Stomach (tissue), 9 donors: ENCODE results near the gene DMRTB1. TPM values are rescaled to one million over a fixed set of nuclear protein-coding genes. Genes with fewer than 3 reads are reported as not detected.

Experiments used
- DNase-seq, 2 donors: peaks; one replicate each; pipeline versions ENCODE4 v3.0.0 to v3.0.0-alpha.2; 2013 to 2019
- H3K27ac ChIP-seq, 5 donors: fragments of 200-600 bp in 4 of 5; sonication (generic) in 4 of 5; one replicate each; pipeline ENCODE4 v1.5.1; 2013 to 2019; ENCODE audit warnings: mild to moderate bottlenecking in 1 of 5, moderate library complexity in 1 of 5
- H3K27me3 ChIP-seq, 3 donors: fragments of 200-600 bp; sonication (generic); one replicate each; pipeline ENCODE4 v1.5.1; 2017 to 2019; ENCODE audit warnings: mixed run types in 1 of 3
- H3K36me3 ChIP-seq, 4 donors: fragments of 200-600 bp; sonication (generic); 1 replicate in 3 of 4; 2 replicates in 1 of 4; pipeline ENCODE4 v1.5.1; 2016 to 2019
- H3K4me1 ChIP-seq, 4 donors: fragments of 200-600 bp; sonication (generic); one replicate each; pipeline ENCODE4 v1.5.1; 2016 to 2019
- H3K4me3 ChIP-seq, 4 donors: fragments of 200-600 bp; sonication (generic) in 3 of 4; one replicate each; pipeline ENCODE4 v1.5.1; 2016 to 2019; ENCODE audit warnings: mild to moderate bottlenecking in 1 of 4
- H3K9me3 ChIP-seq, 4 donors: fragments of 200-600 bp; sonication (generic); one replicate each; pipeline ENCODE4 v1.5.1; 2016 to 2019
- EP300 ChIP-seq: sonication (generic); formaldehyde crosslinking; IDR thresholded peaks from one replicate; pipeline ENCODE4 v1.6.1; 2017; ENCODE audit warnings: antibody characterized with exemption
- POLR2A ChIP-seq, 4 donors: fragments of 450-650 bp; IDR thresholded peaks; one replicate each; pipeline ENCODE4 v1.6.1; 2016; ENCODE audit warnings: antibody characterized with exemption in 4 of 4, control low read depth in 2 of 4, mild to moderate bottlenecking in 1 of 4, moderate library complexity in 1 of 4
- POLR2AphosphoS5 ChIP-seq, 3 donors: sonication (generic); formaldehyde crosslinking; IDR thresholded peaks; one replicate each; pipeline ENCODE4 v1.6.1; 2016; ENCODE audit warnings: antibody characterized with exemption in 3 of 3
- WGBS, 5 donors: extraction: QIAGEN DNeasy Blood & Tissue Kit in 3 of 5; methylation state at CpG; one replicate each; pipeline versions ENCODE4 v1.1.5 to v1.1.7; 2013 to 2018; 5-methylcytosine and 5-hydroxymethylcytosine counted together
- intact Hi-C: fragments of 100-400 bp; cut with DNase I; formaldehyde crosslinking; loops from one replicate; pipeline ENCODE4 v1.15.1; 2023; ENCODE audit warnings: low total_unique reads
- polyA plus RNA-seq, 3 donors: library from polyadenylated mRNA; stranded (reverse); fragments of 200-250 nt; gene quantifications; one replicate each; pipeline ENCODE4 v1.2.3, GENCODE V29; 2013
- total RNA-seq, 5 donors: library from RNA; depleted of rRNA; stranded (reverse); fragments of >200 nt; gene quantifications; one replicate each; pipeline versions ENCODE4 v1.1.0 to v1.2.3, GENCODE V29; 2014 to 2016
- TF ChIP-seq, protein P1 (sequence below), 7 experiments: fragments of 450-650 bp in 4 of 7; fragments of 200-600 bp in 3 of 7; sonication (generic) in 3 of 7; IDR thresholded peaks; one replicate each; pipeline ENCODE4 v1.5.1; 2016 to 2019; ENCODE audit warnings: antibody characterized with exemption in 7 of 7, control low read depth in 2 of 7, mild to moderate bottlenecking in 1 of 7
- donor health status: healthy with polysubstance abuse.
- donor health status: Bipolar disorder and iron deficiency.
- donor health status: healthy.

DMRTB1 gene
- total and polyA plus RNA-seq, 8 donors, result not detected

DNA sequence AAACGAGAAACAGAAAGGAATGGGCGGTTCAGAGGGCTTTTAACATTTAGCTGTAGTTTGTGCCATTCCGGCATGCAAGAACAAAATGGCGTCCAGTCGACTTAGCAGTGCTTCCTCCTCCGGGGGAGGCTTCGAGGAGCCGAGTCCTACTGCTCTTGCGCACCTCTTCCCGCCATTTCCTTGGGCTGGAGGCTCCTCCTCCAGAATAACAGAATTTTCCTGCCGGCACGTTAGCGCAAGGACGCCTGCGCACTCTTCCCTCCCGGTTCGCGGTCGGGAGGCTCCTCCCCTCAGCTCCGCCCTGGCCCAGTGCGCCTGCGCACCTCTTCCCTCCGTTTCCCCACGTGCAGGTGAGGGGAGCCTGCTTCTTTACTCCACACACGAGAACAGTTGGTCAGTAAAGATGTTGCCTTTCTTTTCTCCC, 1.0 kb downstream of the DMRTB1 start:
- intact Hi-C loops, result no loop called here
- H3K27me3 ChIP-seq, result peaks cover 0 to 4% (median 0%) of the 10 kb centered on the region in 3 donors
- no peaks in the 10 kb centered on the region for H3K9me3 ChIP-seq
- no peak overlapping the region for H3K4me3 ChIP-seq
- TF ChIP-seq POLR2A (IDR thresholded peaks at IDR 0.05) (no peak), EP300 (no peak), POLR2AphosphoS5 (IDR thresholded peaks at IDR 0.05) (no peak)
- TF ChIP-seq, protein P1, sequence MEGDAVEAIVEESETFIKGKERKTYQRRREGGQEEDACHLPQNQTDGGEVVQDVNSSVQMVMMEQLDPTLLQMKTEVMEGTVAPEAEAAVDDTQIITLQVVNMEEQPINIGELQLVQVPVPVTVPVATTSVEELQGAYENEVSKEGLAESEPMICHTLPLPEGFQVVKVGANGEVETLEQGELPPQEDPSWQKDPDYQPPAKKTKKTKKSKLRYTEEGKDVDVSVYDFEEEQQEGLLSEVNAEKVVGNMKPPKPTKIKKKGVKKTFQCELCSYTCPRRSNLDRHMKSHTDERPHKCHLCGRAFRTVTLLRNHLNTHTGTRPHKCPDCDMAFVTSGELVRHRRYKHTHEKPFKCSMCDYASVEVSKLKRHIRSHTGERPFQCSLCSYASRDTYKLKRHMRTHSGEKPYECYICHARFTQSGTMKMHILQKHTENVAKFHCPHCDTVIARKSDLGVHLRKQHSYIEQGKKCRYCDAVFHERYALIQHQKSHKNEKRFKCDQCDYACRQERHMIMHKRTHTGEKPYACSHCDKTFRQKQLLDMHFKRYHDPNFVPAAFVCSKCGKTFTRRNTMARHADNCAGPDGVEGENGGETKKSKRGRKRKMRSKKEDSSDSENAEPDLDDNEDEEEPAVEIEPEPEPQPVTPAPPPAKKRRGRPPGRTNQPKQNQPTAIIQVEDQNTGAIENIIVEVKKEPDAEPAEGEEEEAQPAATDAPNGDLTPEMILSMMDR (IDR thresholded peaks at IDR 0.05), result no peak
- 90 to 95% (median 94%) methylated on average over 22 to 25 of the region's 25 CpGs for WGBS, 5 donors
- H3K27ac ChIP-seq, result no peak overlapping the region
- H3K4me1 ChIP-seq, result no peaks in the 10 kb centered on the region
- H3K36me3 ChIP-seq, result no peaks in the 10 kb centered on the region
- DNase-seq, result no peak

DNA sequence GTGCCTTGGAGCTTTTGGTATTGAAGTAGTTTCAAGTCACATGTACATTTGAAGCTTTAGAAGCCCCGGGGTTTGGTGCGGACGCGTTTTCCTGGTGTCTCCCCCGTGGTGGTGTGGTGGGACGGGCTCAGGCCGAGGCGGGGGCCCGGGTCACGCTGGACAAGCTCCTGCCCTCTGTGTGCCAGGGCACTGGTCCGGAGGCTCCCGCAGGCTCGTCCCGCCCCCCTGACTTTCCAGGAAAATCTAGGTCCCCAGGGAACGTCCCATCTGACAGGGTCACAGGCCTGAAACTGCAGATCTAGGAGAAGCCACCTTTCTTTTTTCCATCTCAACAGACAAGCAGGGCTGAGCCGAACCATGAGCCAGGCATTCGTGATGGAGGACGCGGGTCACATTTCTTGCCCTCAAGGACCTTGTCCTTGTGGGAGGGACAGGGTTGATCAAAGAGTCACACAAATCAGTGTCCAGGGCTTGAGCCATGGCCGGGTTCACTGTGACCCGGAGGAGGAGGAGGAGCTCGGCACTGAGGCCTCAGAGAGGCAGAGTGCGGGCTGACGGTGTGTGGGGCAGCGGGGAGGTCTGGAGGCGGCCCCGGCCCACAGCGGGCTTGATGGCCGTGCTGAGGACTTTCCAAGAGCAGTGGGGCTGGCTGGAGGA, 1.6 kb downstream of the DMRTB1 start:
- intact Hi-C loops, result no loop called here
- no peak for DNase-seq
- TF ChIP-seq POLR2AphosphoS5 (IDR thresholded peaks at IDR 0.05), result no peak
- no peak for TF ChIP-seq POLR2A (IDR thresholded peaks at IDR 0.05)
- TF ChIP-seq, protein P1 (IDR thresholded peaks at IDR 0.05), result no peak
- TF ChIP-seq EP300, result no peak
- Histone ChIP-seq H3K9me3 (no peaks in the 10 kb centered on the region), H3K27ac (no peak overlapping the region), H3K4me1 (no peaks in the 10 kb centered on the region), H3K36me3 (no peaks in the 10 kb centered on the region), H3K27me3 (peaks cover 0 to 4% (median 0%) of the 10 kb centered on the region in 3 donors), H3K4me3 (no peak overlapping the region)
- WGBS, 5 donors, result 79 to 89% (median 86%) methylated on average over 24 to 29 of the region's 29 CpGs

DNA sequence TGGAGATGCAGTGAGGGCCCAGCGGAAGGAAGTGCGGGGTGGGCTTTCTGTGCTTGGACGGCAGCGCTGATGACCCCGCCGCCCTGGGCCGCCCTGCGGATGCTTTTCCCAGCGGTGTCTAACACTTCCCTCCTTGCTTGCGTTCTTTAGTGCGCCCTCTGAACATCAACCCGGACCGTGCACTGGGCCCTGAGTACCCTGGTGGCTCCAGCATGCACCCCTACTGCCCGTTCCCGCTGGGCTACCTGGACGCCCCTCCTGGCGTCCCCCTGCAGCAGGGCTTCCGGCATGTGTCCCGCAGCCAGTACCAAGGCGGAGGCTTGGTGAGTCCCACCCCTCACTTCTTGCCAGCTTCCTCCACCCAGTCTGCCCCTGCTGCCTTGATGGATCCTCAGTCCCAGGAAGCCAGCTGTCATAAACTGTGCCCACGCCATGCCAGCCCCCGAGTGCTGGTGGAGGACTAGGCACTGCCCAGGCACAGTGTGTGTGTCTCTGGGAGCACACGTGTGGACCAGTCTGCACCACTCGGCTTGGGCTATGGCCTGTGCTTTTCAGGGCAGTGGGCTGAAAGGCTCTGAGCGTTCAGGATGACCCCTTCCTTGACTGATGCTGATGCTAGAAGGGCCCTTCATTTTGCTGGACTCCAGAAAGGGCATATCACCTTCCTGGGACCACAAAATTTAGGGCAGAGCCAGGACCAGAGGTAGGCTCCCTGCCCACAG, 2.3 kb downstream of the DMRTB1 start:
- DNase-seq, result no peak
- no peaks in the 10 kb centered on the region for H3K4me1 ChIP-seq
- H3K9me3 ChIP-seq, result no peaks in the 10 kb centered on the region
- H3K27ac ChIP-seq, result no peak overlapping the region
- TF ChIP-seq POLR2AphosphoS5 (IDR thresholded peaks at IDR 0.05) (no peak), EP300 (no peak), POLR2A (IDR thresholded peaks at IDR 0.05) (no peak)
- TF ChIP-seq, protein P1 (IDR thresholded peaks at IDR 0.05), result no peak
- 91 to 93% (median 91%) methylated on average over 23 to 25 of the region's 25 CpGs for WGBS, 5 donors
- intact Hi-C loops, result no loop called here
- H3K36me3 ChIP-seq, result no peaks in the 10 kb centered on the region
- H3K4me3 ChIP-seq, result no peak overlapping the region
- H3K27me3 ChIP-seq, result peaks cover 0 to 4% (median 0%) of the 10 kb centered on the region in 3 donors

DNA sequence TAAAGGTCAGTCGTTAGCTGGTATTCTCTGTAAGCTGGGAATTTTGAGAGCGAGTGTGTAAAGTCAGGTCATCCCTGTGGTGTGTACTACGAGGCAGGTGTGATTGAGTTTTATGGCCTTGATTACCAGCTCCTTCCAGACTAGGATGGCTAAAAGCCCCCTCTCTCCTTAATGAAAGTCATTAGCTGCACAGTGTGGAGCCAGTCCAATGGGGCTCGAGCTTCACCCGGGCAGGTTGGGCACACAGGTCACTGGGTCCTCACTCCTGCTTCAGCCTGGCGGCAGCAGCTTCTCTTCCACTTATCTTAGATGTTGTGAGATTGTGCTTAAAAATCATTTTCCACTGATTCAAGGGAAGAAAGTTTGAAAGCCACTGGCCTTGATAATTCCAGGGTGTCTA, 3.0 kb downstream of the DMRTB1 start:
- H3K27me3 ChIP-seq, result no peaks in the 10 kb centered on the region
- no peak for DNase-seq
- no peaks in the 10 kb centered on the region for H3K36me3 ChIP-seq
- no peaks in the 10 kb centered on the region for H3K4me1 ChIP-seq
- 86 to 90% (median 86%) methylated on average over 6 of the region's 6 CpGs for WGBS, 5 donors
- no peak for TF ChIP-seq EP300
- TF ChIP-seq, protein P1 (IDR thresholded peaks at IDR 0.05), result no peak
- no peak for TF ChIP-seq POLR2A (IDR thresholded peaks at IDR 0.05)
- no peak for TF ChIP-seq POLR2AphosphoS5 (IDR thresholded peaks at IDR 0.05)
- no peak overlapping the region for H3K27ac ChIP-seq
- intact Hi-C loops, result no loop called here
- no peak overlapping the region for H3K4me3 ChIP-seq
- no peaks in the 10 kb centered on the region for H3K9me3 ChIP-seq
